ENCODE results near the gene HOXB8.

Gene HOXB8

GRCh38 chr17:48586355-48587258, 28.5 kb downstream of the HOXB8 start:
- no peak for DNase-seq (ENCODE audit: insufficient read length, low spot score)
- no peak for FAIRE-seq

GRCh38 chr17:48584223-48584741, 30.8 kb downstream of the HOXB8 start:
- no peak for FAIRE-seq
- no peak for DNase-seq (ENCODE audit: insufficient read length, low spot score)

GRCh38 chr17:48583708-48584222, 31.3 kb downstream of the HOXB8 start:
- DNase-seq (ENCODE audit: insufficient read length, low spot score) (no peak), FAIRE-seq (no peak)

- no peak for FAIRE-seq
- no peak for DNase-seq (ENCODE audit: insufficient read length, low spot score)
Observed at GRCh38 chr17:48582750-48583069, 32.4 kb downstream of the HOXB8 start.

GRCh38 chr17:48579760-48580554, 35.1 kb downstream of the HOXB8 start:
- FAIRE-seq (no peak), DNase-seq (ENCODE audit: insufficient read length, low spot score) (no peak)

- no peak for DNase-seq (ENCODE audit: insufficient read length, low spot score)
- FAIRE-seq, result no peak
Observed at GRCh38 chr17:48579471-48579759, 35.7 kb downstream of the HOXB8 start.

GRCh38 chr17:48578616-48579470, 36.2 kb downstream of the HOXB8 start:
- FAIRE-seq, result peak; percentile 57
- DNase-seq (ENCODE audit: insufficient read length, low spot score), result no peak

- peak; percentile 28 for FAIRE-seq
- DNase-seq (ENCODE audit: insufficient read length, low spot score), result peak; percentile 87
Observed at GRCh38 chr17:48577946-48578615, 37.0 kb downstream of the HOXB8 start, which contains the start of gene HOXB4. TSS of gene HOXB4 (minus strand) at chr17:48578350. CDS start at chr17:48578319, 31 bp downstream.

GRCh38 chr17:48577330-48577945, 37.7 kb downstream of the HOXB8 start:
- DNase-seq (ENCODE audit: insufficient read length, low spot score) (no peak), FAIRE-seq (peak; percentile 90)

- no peak for DNase-seq (ENCODE audit: insufficient read length, low spot score)
- no peak for FAIRE-seq
Observed at GRCh38 chr17:48576479-48577309, 38.4 kb downstream of the HOXB8 start.

- peak; percentile 54 for FAIRE-seq
- no peak for DNase-seq (ENCODE audit: insufficient read length, low spot score)
Observed at GRCh38 chr17:48575673-48576478, 39.2 kb downstream of the HOXB8 start.

GRCh38 chr17:48575066-48575582, 40.0 kb downstream of the HOXB8 start:
- FAIRE-seq, result no peak
- no peak for DNase-seq (ENCODE audit: insufficient read length, low spot score)

GRCh38 chr17:48574505-48575065, 40.5 kb downstream of the HOXB8 start:
- DNase-seq (ENCODE audit: insufficient read length, low spot score) (no peak), FAIRE-seq (no peak)

- FAIRE-seq (no peak), DNase-seq (ENCODE audit: insufficient read length, low spot score) (no peak)
Observed at GRCh38 chr17:48571826-48572417, 43.2 kb downstream of the HOXB8 start.

- DNase-seq (ENCODE audit: insufficient read length, low spot score) (no peak), FAIRE-seq (no peak)
Observed at GRCh38 chr17:48571024-48571818, 43.9 kb downstream of the HOXB8 start.

GRCh38 chr17:48570325-48571023, 44.6 kb downstream of the HOXB8 start:
- no peak for DNase-seq (ENCODE audit: insufficient read length, low spot score)
- no peak for FAIRE-seq
